Fibroblast of pulmonary artery (primary cell): ENCODE results near the gene MALRD1.

Source experiments
- DNase-seq: peaks from one replicate; pipeline ENCODE4 v3.0.0-alpha.2; 2010; ENCODE audit warnings: low read depth
- H3K4me3 ChIP-seq: replicated peaks from 2 replicates; pipeline ENCODE4 v1.5.1; 2011; ENCODE audit warnings: low read depth, mild to moderate bottlenecking, control low read depth, low read length, moderate library complexity
- CTCF ChIP-seq: IDR thresholded peaks from 2 replicates; pipeline ENCODE4 v1.5.1; 2011; ENCODE audit warnings: mild to moderate bottlenecking, control low read depth, low read length, inconsistent platforms; ENCODE audit errors: missing control alignments

Gene MALRD1

GRCh38 chr10:19317952-19318351 is 269.4 kb downstream of the MALRD1 start:
- no peak for TF ChIP-seq CTCF
- H3K4me3 ChIP-seq, result no peak overlapping the region
- DNase-seq, result no peak

GRCh38 chr10:19325581-19325980 is 277.0 kb downstream of the MALRD1 start:
- no peak for TF ChIP-seq CTCF
- DNase-seq, result peak; percentile 50
- H3K4me3 ChIP-seq, result no peak overlapping the region

GRCh38 chr10:19328582-19328981 is 280.0 kb downstream of the MALRD1 start:
- TF ChIP-seq CTCF, result no peak
- H3K4me3 ChIP-seq, result no peak overlapping the region
- DNase-seq, result no peak

- no peak for TF ChIP-seq CTCF
- DNase-seq, result no peak
- H3K4me3 ChIP-seq, result no peak overlapping the region
These were observed 280.9 kb downstream of the MALRD1 start for GRCh38 chr10:19329475-19329874.

GRCh38 chr10:19332304-19332703 is 283.7 kb downstream of the MALRD1 start:
- no peak overlapping the region for H3K4me3 ChIP-seq
- peak; percentile 59 for DNase-seq
- TF ChIP-seq CTCF, result no peak

- no peak for DNase-seq
- no peak overlapping the region for H3K4me3 ChIP-seq
- no peak for TF ChIP-seq CTCF
These were observed 285.0 kb downstream of the MALRD1 start for GRCh38 chr10:19333631-19334030.

GRCh38 chr10:19347621-19348020 is 299.0 kb downstream of the MALRD1 start:
- DNase-seq, result no peak
- peak; percentile 34 for TF ChIP-seq CTCF
- H3K4me3 ChIP-seq, result no peak overlapping the region
